Right lobe of liver (tissue), 4 donors: ENCODE measurements around the gene RREB1.

Experiments
- CTCF ChIP-seq, 4 donors: fragments of 200-600 bp in 3 of 4; fragments of 450-650 bp in 1 of 4; IDR thresholded peaks; one replicate each; pipeline versions ENCODE4 v1.5.1 to v1.8.0; 2016 to 2022; ENCODE audit warnings: antibody characterized with exemption in 4 of 4, mild to moderate bottlenecking in 2 of 4
- POLR2A ChIP-seq: fragments of 450-650 bp; IDR thresholded peaks from one replicate; pipeline ENCODE4 v1.6.1; 2017; ENCODE audit warnings: antibody characterized with exemption, mild to moderate bottlenecking
- donor health status: DM: no; HTN: no; CAD: no.
- donor health status: DM: no; HTN: no; CAD: no.
- donor health status: DM: no; HTN: yes; CAD: no.

- TF ChIP-seq CTCF (IDR thresholded peaks at IDR 0.05) (no peak), POLR2A (no peak)
Measured at GRCh38 chr6:7193122-7193521, 85.4 kb downstream of the RREB1 start.
